Stimulated activated CD4-positive, alpha-beta T cell treated with anti-CD3 and anti-CD28 coated beads, Interleukin-2, amount 100 ng/mL, for 48 hours (primary cell): ENCODE results near the gene DMD.
"Not testable (repeated sequence)": the region's sequence is repeated elsewhere in the genome, so short reads cannot be mapped to it uniquely, and the experiment has no call there.

Experiments used
- DNase-seq, 2 donors: peaks; one replicate each; pipeline ENCODE4 v3.0.0-alpha.2; 2020

Gene DMD

GRCh38 chrX:31471229-31471628 is 1740.1 kb downstream of the DMD start:
- no peak for DNase-seq

- DNase-seq: not testable (repeated sequence)
These were observed 1740.6 kb downstream of the DMD start for GRCh38 chrX:31470753-31471152.

DNA sequence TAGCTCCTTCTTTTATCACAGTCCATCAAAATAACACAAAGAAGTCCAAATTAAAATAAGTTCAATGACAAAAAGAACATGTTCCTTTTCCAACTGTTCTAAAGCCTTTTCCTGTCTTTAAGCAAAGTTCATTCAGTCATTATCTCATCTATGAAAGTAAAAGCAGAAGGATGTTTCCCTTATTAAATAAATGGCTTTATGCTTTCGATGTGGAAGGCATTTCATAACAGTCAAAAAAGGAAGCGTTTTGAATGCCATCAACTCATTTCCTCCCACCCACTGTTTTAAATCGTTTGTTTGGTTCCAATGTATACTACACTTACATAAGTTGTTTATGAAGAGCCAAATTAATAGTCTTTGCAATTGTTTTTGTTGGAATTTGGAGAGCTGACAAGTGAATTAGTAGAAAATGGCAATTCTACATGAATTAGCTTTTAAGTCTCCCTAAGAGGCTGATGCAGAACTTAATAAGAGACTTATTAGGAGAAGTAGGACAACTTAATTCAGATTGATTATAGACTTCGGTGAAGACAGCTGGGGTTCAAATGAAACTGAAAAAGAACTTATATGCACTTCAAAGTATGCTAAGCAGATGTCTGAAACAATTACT is 1746.9 kb downstream of the DMD start:
- no peak for DNase-seq

DNA sequence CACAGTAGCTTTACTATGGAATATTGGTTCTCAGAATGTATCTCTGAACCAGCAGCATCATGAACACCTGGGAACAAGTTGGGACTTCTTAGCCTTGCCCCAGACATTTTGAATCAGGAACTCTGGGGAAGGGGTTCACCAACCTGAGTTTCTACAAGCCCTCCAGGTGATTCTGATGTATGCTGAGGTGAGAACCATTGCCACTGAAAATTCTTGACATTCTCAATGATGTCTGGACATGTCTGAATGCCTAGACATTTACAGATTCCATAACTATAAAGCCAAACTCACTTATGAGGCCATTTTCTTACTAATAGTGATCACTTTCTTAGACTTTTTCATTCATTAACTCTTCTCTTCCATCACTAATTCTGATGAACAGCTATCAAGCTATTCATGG is 1750.1 kb downstream of the DMD start:
- no peak for DNase-seq

DNA sequence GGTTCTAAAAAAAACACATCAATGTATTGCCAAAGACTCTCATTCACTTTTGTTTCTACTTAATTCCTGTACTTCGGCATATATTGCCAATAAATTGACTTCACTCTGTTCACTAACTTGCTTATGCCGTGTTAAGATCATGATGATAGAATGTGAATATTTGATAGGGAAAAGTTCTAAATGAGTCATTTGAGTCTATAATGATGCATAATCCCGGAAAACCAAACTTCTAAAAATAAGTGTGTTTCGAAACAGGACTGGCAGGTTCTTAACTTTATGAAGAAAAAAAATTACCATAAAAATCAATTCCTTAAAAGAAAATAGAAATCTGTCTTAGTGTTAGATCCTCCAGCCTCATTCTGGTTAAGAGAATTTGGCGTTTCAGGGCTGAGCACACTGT is 1752.0 kb downstream of the DMD start:
- DNase-seq: no peak

GRCh38 chrX:31449965-31450364 is 1761.4 kb downstream of the DMD start:
- DNase-seq: no peak

DNA sequence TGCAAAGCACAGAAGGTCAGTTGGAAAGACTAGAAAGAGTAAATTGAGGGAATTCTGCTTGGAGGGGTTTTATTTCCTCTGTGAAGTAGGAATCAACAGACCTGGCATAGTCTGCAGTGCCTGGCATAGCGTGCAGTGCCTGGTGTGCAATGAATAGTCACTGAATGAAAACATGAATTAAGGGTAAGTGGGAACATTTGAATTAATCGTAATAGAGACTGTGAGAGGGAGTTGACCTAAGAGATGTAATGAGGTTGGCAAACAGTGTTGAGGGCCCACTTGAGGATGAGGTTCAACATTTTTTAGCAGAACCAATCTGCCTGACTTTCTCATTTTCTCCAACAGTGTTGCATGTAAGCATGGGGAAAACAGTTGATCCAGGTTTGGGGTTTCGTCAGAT is 1762.3 kb downstream of the DMD start:
- DNase-seq: no peak

GRCh38 chrX:31445542-31445941 is 1765.8 kb downstream of the DMD start:
- no peak for DNase-seq

GRCh38 chrX:31443654-31444053 is 1767.7 kb downstream of the DMD start:
- DNase-seq: no peak

DNA sequence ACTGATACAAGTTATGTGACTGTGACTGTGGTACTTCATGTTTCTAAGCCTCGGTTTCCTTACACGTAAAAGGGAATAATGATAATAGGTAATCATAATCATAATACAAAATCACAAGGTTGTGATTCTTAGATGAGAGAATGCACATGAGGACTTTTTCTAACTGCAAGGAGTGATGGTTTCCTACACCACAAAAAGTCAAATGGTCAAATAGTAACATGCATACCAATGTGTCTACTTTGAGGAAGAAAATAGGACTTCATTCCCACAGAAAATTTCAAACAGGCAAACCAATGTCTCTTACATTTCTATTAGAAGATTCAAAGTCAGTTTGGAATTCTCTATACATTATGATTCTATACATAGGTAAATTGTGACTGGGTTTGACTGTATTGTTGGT is 1770.8 kb downstream of the DMD start:
- no peak for DNase-seq

DNA sequence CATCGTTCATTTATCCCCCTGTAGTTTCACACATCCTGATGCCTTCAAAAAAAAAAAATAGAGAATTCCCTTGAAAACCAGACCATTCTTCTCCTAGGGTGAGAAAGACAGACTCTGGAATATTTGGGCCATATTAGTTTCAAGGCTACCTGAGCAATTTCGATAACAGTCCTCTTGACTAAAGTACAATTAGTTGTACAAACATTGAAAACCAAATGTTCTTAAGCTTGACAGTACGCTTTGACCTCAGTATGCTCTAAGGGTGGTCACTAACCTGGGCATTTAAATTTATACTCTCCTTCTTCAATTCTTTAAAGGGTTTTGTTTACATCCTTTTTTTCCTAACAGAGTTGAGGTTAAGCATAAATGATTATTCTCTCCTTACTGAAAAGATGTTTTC is 1774.9 kb downstream of the DMD start:
- no peak for DNase-seq

- DNase-seq: no peak
These were observed 1775.8 kb downstream of the DMD start for GRCh38 chrX:31435592-31435991.

- no peak for DNase-seq
These were observed 1777.5 kb downstream of the DMD start for GRCh38 chrX:31433856-31434255.

DNA sequence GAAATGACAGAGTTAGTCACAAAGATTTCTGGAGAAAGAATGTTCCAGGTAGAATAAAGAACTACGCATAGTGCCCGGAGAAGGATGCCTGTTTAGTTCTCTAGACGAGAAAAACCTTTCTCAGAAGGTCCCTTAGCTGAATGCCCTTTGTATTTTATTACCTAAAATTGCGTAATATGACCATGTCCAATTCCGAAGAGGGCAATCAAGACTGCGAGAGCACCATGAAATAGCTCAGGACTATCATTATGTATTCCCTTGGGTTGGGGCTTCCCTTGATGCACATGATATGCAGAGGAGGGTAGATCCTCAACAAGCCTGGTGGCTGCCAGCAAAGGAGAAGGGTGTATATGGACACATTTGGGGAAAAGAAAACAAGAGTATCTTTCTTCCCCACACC is 1781.4 kb downstream of the DMD start:
- DNase-seq: no peak

- no peak for DNase-seq
These were observed 1787.7 kb downstream of the DMD start for GRCh38 chrX:31423609-31424189.

- DNase-seq: no peak
These were observed 1789.9 kb downstream of the DMD start for GRCh38 chrX:31421441-31421840.

- no peak for DNase-seq
These were observed 1790.6 kb downstream of the DMD start for GRCh38 chrX:31420711-31421151.

DNA sequence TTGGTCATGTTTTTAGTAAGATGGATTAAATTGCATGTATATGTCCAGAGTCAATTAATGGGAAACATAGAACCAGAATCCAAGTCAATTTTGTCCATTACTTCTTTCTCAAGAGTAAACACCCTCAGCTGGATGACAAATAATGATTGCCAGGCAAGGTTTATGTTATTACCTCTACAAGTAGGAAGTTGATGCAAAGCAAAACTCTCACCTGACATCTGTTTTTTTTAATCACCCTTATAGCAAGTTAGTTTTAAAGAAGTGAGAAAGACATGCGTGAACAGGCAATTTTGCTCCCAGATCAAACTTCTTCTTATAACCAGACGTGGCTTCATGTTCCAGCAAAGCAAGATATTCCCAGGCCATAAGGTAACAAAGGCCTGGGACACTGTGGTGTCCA is 1791.0 kb downstream of the DMD start:
- DNase-seq: no peak

DNA sequence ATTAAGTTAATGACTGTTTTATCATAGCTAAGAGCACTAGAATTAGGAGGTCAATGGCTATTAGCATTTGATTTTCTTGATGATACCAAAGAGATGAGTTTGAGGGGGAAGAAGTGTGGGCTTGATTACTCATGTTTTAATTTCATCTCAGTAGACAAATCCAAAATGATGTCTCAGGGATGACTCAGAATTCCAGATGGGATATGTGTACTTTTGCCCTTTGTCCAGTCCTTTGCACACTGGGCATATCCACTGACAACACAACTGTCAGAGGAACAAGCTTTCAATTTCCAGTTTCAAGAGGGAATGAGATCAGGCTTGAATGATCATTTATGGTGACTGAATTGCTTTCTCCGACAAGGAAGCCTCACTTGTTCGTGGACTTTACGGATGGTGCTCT is 1814.2 kb downstream of the DMD start:
- DNase-seq: no peak

- DNase-seq: no peak
These were observed 1818.8 kb downstream of the DMD start for GRCh38 chrX:31392513-31392912.

DNA sequence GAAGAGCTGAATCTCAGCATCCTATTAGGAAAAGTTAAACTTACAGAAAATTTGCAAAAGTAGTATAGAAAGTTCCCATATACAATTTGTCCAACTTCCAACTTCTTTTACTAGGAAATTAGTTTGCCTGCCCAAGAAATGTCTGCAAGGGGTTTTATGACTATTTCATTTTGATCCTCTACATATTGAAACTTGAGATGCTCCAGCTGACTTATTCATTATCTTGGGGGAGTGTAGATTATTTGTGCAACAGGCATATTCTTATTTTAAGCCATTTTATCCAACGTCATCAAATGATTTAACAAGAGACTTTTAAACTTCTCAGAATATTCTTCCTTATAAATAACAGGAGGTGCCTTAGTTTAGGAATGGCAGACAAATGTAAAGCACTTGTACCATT is 1822.4 kb downstream of the DMD start:
- DNase-seq: no peak

DNA sequence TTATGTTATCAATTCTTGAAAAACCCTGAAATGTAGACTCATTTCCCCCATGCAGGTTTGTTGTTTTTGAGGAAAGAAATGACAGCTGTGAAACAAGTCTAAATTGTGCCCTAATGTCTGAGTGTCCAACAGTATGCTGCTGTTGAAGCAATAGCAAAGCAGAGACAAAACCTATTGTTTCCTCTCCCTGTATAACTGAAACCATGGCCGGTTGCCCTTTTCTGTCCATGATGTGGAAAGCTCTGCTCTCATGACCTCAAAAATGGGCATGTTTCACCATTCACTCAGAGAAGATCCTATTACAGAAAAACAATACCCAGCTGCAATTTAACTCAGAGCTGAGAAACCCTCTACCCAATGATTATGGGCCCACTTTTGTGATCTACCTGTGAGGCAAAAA is 1826.9 kb downstream of the DMD start:
- no peak for DNase-seq

GRCh38 chrX:31383991-31384390 is 1827.4 kb downstream of the DMD start:
- no peak for DNase-seq

- not testable (repeated sequence) for DNase-seq
These were observed 1832.4 kb downstream of the DMD start for GRCh38 chrX:31378973-31379372.

DNA sequence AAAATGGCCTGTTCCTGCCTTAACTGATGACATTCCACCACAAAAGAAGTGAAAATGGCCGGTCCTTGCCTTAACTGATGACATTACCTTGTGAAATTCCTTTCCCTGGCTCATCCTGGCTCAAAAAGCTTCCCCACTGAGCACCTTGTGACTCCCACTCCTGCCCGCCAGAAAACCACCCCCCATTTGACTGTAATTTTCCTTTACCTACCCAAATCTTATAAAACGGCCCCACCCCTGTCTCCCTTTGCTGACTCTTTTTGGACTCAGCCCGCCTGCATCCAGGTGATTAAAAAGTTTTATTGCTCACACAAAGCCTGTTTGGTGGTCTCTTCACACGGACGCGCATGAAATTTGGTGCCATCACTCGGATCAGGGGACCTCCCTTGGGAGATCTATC is 1833.5 kb downstream of the DMD start:
- not testable (repeated sequence) for DNase-seq
